Measurements from ENCODE around the gene RSAD1.

Gene RSAD1

GRCh38 chr17:50458270-50458669 lies 20.4 kb upstream of the RSAD1 start:
- no peak for DNase-seq (ENCODE audit: low read depth)

GRCh38 chr17:50458701-50459676 lies 19.7 kb upstream of the RSAD1 start:
- no peak for DNase-seq (ENCODE audit: low read depth)

- DNase-seq (ENCODE audit: low read depth), result no peak
Measured at GRCh38 chr17:50459756-50460155, 18.9 kb upstream of the RSAD1 start.

- no peak for DNase-seq (ENCODE audit: low read depth)
Measured at GRCh38 chr17:50460831-50461526, 17.7 kb upstream of the RSAD1 start.

- DNase-seq (ENCODE audit: low read depth), result no peak
Measured at GRCh38 chr17:50461550-50462132, 17.0 kb upstream of the RSAD1 start.

GRCh38 chr17:50462446-50462845 lies 16.2 kb upstream of the RSAD1 start:
- DNase-seq (ENCODE audit: low read depth), result no peak

- DNase-seq (ENCODE audit: low read depth), result no peak
Measured at GRCh38 chr17:50464121-50464520, 14.5 kb upstream of the RSAD1 start.

GRCh38 chr17:50464736-50465135 lies 13.9 kb upstream of the RSAD1 start:
- DNase-seq (ENCODE audit: low read depth), result no peak

GRCh38 chr17:50465171-50465570 lies 13.5 kb upstream of the RSAD1 start:
- no peak for DNase-seq (ENCODE audit: low read depth)

GRCh38 chr17:50465635-50466034 lies 13.0 kb upstream of the RSAD1 start:
- no peak for DNase-seq (ENCODE audit: low read depth)

GRCh38 chr17:50466371-50467113 lies 12.1 kb upstream of the RSAD1 start:
- no peak for DNase-seq (ENCODE audit: low read depth)

GRCh38 chr17:50467114-50467854 lies 11.4 kb upstream of the RSAD1 start:
- no peak for DNase-seq (ENCODE audit: low read depth)

GRCh38 chr17:50467855-50468303 lies 10.8 kb upstream of the RSAD1 start:
- no peak for DNase-seq (ENCODE audit: low read depth)

- DNase-seq (ENCODE audit: low read depth), result no peak
Measured at GRCh38 chr17:50468304-50469207, 10.1 kb upstream of the RSAD1 start, which contains the start of gene CHAD. CHAD (minus strand) TSS chr17:50468880; CDS start chr17:50468813, 67 bp downstream.

- DNase-seq (ENCODE audit: low read depth), result no peak
Measured at GRCh38 chr17:50469208-50469605, 9.5 kb upstream of the RSAD1 start.

GRCh38 chr17:50469671-50470305 lies 8.9 kb upstream of the RSAD1 start:
- no peak for DNase-seq (ENCODE audit: low read depth)

- DNase-seq (ENCODE audit: low read depth), result no peak
Measured at GRCh38 chr17:50470426-50470825, 8.2 kb upstream of the RSAD1 start.

- no peak for DNase-seq (ENCODE audit: low read depth)
Measured at GRCh38 chr17:50471009-50471905, 7.4 kb upstream of the RSAD1 start.

- DNase-seq (ENCODE audit: low read depth), result no peak
Measured at GRCh38 chr17:50472286-50472685, 6.4 kb upstream of the RSAD1 start.

Data from non-pigmented ciliary epithelial cell (primary cell).